Activated CD4-positive, alpha-beta memory T cell treated with anti-CD3 and anti-CD28 coated beads for 36 hours (primary cell): ENCODE results near the gene PTPRE. TPM values are rescaled to one million over a fixed set of nuclear protein-coding genes. Genes with fewer than 3 reads are reported as not detected.
A peak's percentile ranks its signal among the peaks of the same experiment; 100 is the strongest.

Source experiments
- CTCF ChIA-PET: fragments of 350-600 bp; sonication (Branson Sonifier 250); formaldehyde crosslinking; loops from one replicate; lab custom pipeline; 2021; ENCODE audit warnings: antibody characterized with exemption, inconsistent platforms; lab: Charles Lee
- POLR2A ChIA-PET: fragments of 350-600 bp; sonication (Branson Sonifier 250); formaldehyde crosslinking; loops from one replicate; lab custom pipeline; 2021; ENCODE audit warnings: antibody characterized with exemption; lab: Charles Lee
- DNase-seq: peaks from one replicate; pipeline ENCODE4 v3.0.0-alpha.2; 2020
- H3K27ac Mint-ChIP-seq: one replicate; pipeline ENCODE4 v1.8.0; 2021; ENCODE audit warnings: mixed read lengths
- H3K27me3 Mint-ChIP-seq: one replicate; pipeline ENCODE4 v1.8.0; 2021; ENCODE audit warnings: mixed read lengths
- H3K36me3 Mint-ChIP-seq: one replicate; pipeline ENCODE4 v1.8.0; 2021; ENCODE audit warnings: mixed read lengths
- H3K4me1 Mint-ChIP-seq: one replicate; pipeline ENCODE4 v1.8.0; 2021; ENCODE audit warnings: low read depth, mixed read lengths
- H3K4me3 Mint-ChIP-seq: one replicate; pipeline ENCODE4 v1.8.0; 2021; ENCODE audit warnings: mild to moderate bottlenecking, mixed read lengths
- H3K9me3 Mint-ChIP-seq: one replicate; pipeline ENCODE4 v1.8.0; 2021; ENCODE audit warnings: mixed read lengths
- intact Hi-C: fragments of 100-400 bp; cut with micrococcal nuclease; formaldehyde crosslinking; loops from one replicate; pipeline ENCODE4 v1.15.1; 2023
- total RNA-seq, 2 experiments: library from RNA; stranded (reverse); gene quantifications; one replicate each; pipeline ENCODE4 v1.2.3, GENCODE V29; 2021

PTPRE gene
- total RNA-seq, 2 experiments from 2014 or later = 29.4 to 34.0 TPM

GRCh38 chr10:127886371-127887051 is 20.4 kb upstream of the PTPRE start:
- no peak for DNase-seq
- H3K27me3 Mint-ChIP-seq = peaks cover 4% of the 10 kb centered on the region
- no peaks in the 10 kb centered on the region for H3K4me1 Mint-ChIP-seq
- H3K4me3 Mint-ChIP-seq = no peak overlapping the region
- H3K9me3 Mint-ChIP-seq = no peaks in the 10 kb centered on the region
- POLR2A ChIA-PET = interaction anchor here (0.6 kb wide), 1 partner anchor 12 kb away, joined by 6 read pairs; no protein-coding TSS in a partner anchor
- intact Hi-C loops = no loop called here
- no peak overlapping the region for H3K27ac Mint-ChIP-seq
- CTCF ChIA-PET = interaction anchor here (0.6 kb wide), 1 partner anchor 33 kb away, joined by 3 read pairs; no protein-coding TSS in a partner anchor
- H3K36me3 Mint-ChIP-seq = no peaks in the 10 kb centered on the region

DNA sequence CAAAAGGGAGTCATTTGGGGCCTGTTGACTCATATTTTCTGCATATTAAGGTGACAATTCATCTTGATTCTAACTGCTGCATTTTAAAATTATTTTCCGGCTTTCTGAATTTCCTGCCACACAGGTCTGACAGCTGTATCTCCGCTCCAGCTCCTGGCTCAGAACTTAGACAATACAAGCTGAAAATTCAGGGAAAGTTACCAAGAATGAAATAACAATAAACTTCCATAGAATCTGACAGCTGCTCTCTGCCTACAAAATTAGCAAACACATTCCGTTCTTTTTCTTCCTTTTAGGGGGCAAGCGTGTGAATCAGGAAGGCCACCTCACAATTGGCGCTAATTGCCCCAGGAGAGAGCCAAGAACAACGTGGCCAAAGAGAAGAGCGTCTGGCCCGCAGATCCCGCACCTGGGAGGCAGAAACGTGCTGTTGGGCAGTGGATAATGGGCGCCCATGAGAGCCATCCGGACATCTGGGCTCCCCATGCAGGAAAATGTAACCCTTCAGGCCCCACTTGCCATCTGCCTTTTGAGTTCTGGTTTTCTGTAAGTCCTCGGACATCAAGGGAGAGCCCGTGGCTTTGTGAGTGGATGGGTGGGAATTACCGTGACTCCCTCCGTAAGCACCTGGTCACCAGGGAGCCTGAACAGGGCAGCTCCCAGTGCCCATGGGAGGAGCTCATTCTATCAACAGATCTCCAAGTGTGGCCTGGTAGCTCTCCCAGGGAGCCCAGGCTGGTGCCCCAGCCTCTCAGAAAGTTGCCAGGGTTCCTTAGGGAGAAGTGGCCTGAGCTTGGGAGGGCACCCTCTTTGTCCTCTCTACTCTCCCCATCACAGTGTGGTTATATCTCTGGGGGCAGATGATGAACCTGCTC is 19.1 kb upstream of the PTPRE start:
- Mint-ChIP-seq H3K27ac (no peak overlapping the region), H3K4me3 (no peak overlapping the region), H3K27me3 (peaks cover 4% of the 10 kb centered on the region), H3K9me3 (no peaks in the 10 kb centered on the region), H3K36me3 (no peaks in the 10 kb centered on the region), H3K4me1 (no peaks in the 10 kb centered on the region)
- peak; percentile 6 for DNase-seq
- intact Hi-C loops = no loop called here
- CTCF ChIA-PET = no interaction called here
- POLR2A ChIA-PET = no interaction called here

DNA sequence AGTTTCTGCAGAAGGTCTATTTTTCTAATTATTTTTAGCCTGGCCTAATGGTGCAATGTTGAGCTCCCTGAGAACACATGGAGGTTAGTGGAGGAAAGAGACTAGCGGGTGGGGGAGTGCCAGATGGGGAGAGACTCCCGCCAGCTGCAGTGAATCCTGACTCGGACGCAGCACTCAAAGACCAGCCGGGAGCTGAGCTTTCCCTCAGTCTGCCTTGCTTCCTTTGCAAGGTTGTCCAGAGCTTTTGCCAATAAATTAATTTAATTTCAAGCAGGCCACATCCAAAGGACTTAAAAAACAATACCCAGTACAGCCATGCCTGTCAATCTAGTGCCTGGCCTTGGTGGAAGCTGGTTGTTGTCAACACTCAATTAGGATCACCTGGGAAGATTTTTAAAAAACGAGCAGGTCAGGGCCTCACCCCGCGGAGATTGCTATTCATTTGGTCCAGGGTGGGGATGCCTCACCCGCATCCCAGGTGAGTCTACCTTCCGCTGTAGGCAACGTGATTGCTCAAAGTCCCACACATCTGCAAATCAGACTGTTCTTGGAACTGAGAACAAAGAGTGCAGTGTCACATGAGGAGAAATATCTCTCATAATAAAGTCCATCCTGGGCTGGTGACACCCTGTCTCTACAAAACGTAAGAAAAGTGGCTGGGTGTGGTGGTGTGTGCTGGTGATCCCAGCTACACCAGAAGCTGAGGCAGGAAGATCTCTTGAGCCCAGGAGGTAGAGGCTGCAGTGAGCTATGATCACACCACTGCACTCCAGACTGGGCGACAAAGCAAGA is 18.2 kb upstream of the PTPRE start:
- CTCF ChIA-PET = no interaction called here
- no peaks in the 10 kb centered on the region for H3K4me1 Mint-ChIP-seq
- no peaks in the 10 kb centered on the region for H3K36me3 Mint-ChIP-seq
- H3K4me3 Mint-ChIP-seq = no peak overlapping the region
- POLR2A ChIA-PET = no interaction called here
- no peaks in the 10 kb centered on the region for H3K9me3 Mint-ChIP-seq
- intact Hi-C loops = no loop called here
- no peak overlapping the region for H3K27ac Mint-ChIP-seq
- DNase-seq = peak; percentile 5
- peaks cover 6% of the 10 kb centered on the region for H3K27me3 Mint-ChIP-seq

DNA sequence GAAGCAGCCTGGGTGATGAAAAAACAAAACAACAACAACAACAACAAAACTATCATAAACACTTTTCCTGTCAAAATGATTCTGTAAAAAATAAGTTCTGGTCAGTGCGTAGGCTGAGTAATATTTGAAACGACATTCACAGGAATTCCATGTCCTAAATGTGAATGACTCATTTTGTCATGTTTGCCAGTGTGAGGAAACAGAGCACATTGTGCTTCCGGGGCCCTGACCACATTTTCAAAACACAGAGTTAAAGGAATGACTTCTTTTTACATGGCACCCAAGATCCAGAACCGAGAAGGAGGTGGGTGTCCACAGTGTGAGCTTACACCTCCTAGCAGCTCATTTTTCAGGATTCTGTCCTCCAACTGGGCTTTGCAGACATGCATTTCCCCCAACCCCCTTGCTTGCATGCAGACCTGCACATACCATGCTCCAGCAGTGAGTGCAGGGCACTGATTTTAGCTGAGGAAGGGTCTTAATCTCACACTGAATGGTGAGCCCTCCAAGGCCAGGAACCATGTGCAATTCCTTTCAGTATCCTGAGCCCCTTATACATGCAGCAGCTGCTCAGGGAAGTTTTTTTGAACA is 17.2 kb upstream of the PTPRE start:
- intact Hi-C loops = no loop called here
- H3K27me3 Mint-ChIP-seq = peaks cover 9% of the 10 kb centered on the region
- POLR2A ChIA-PET = no interaction called here
- H3K4me3 Mint-ChIP-seq = no peak overlapping the region
- H3K27ac Mint-ChIP-seq = no peak overlapping the region
- CTCF ChIA-PET = interaction anchor here (1.7 kb wide), 1 partner anchor 133 kb away, joined by 3 read pairs; no protein-coding TSS in a partner anchor
- H3K36me3 Mint-ChIP-seq = no peaks in the 10 kb centered on the region
- DNase-seq = no peak
- H3K9me3 Mint-ChIP-seq = no peaks in the 10 kb centered on the region
- H3K4me1 Mint-ChIP-seq = no peaks in the 10 kb centered on the region

GRCh38 chr10:127890216-127890615 is 16.7 kb upstream of the PTPRE start:
- DNase-seq = no peak
- Mint-ChIP-seq H3K4me3 (no peak overlapping the region), H3K36me3 (no peaks in the 10 kb centered on the region), H3K9me3 (no peaks in the 10 kb centered on the region), H3K27me3 (peaks cover 9% of the 10 kb centered on the region), H3K27ac (no peak overlapping the region), H3K4me1 (no peaks in the 10 kb centered on the region)
- intact Hi-C loops = no loop called here
- ChIA-PET POLR2A (no interaction called here), CTCF (interaction anchor here (1.7 kb wide), 1 partner anchor 133 kb away, joined by 3 read pairs; no protein-coding TSS in a partner anchor)

DNA sequence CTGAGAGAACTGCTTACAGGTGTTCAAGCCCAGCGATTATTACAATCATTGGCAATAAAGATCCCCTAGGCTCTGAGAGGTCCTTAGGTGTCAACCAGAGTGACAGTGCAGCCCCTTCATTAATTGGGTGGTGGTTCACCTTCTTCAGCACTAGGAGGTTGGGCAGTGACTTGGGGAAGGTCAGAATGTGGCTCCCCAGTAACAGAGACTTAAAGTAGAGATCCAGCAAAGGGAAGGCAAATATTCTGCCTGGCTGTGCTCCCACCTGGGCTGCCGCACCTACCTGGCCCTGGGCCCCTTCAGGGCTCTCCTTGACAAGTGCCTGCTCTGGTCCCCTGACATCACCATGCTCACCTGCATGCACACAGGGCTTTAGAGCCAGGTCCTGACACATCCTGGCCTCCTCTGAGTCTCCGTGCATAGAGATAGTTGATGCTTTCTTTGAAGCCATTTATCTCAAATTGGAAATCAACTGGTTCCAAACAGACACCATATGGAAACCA is 16.0 kb upstream of the PTPRE start:
- Mint-ChIP-seq H3K4me3 (no peak overlapping the region), H3K27me3 (peaks cover 9% of the 10 kb centered on the region), H3K4me1 (no peaks in the 10 kb centered on the region), H3K27ac (no peak overlapping the region), H3K36me3 (no peaks in the 10 kb centered on the region), H3K9me3 (no peaks in the 10 kb centered on the region)
- intact Hi-C loops = no loop called here
- CTCF ChIA-PET = interaction anchor here (1.7 kb wide), 1 partner anchor 134 kb away, joined by 3 read pairs; no protein-coding TSS in a partner anchor
- POLR2A ChIA-PET = no interaction called here
- DNase-seq = no peak

GRCh38 chr10:127892743-127893142 is 14.2 kb upstream of the PTPRE start, which contains the start of gene CLRN3:
CLRN3 (minus strand) TSS chr10:127892941; CDS start chr10:127892784, 157 bp downstream.
- CTCF ChIA-PET = interaction anchor here (1.1 kb wide), 1 partner anchor 14 kb away, joined by 3 read pairs; no protein-coding TSS in a partner anchor
- Mint-ChIP-seq H3K4me1 (no peaks in the 10 kb centered on the region), H3K4me3 (no peak within 1 kb of the TSS), H3K27ac (no peak within 1 kb of the TSS), H3K9me3 (peaks cover 3% of the 10 kb centered on the region), H3K27me3 (peaks cover 6% of the 10 kb centered on the region), H3K36me3 (no peaks in the 10 kb centered on the region)
- no peak for DNase-seq
- POLR2A ChIA-PET = no interaction called here
- intact Hi-C loops = no loop called here

GRCh38 chr10:127894146-127894545 is 12.8 kb upstream of the PTPRE start:
- intact Hi-C loops = no loop called here
- Mint-ChIP-seq H3K36me3 (no peaks in the 10 kb centered on the region), H3K4me1 (no peaks in the 10 kb centered on the region), H3K9me3 (peaks cover 5% of the 10 kb centered on the region), H3K27me3 (peaks cover 10% of the 10 kb centered on the region), H3K27ac (no peak overlapping the region), H3K4me3 (no peak overlapping the region)
- no peak for DNase-seq
- CTCF ChIA-PET = no interaction called here
- POLR2A ChIA-PET = no interaction called here

DNA sequence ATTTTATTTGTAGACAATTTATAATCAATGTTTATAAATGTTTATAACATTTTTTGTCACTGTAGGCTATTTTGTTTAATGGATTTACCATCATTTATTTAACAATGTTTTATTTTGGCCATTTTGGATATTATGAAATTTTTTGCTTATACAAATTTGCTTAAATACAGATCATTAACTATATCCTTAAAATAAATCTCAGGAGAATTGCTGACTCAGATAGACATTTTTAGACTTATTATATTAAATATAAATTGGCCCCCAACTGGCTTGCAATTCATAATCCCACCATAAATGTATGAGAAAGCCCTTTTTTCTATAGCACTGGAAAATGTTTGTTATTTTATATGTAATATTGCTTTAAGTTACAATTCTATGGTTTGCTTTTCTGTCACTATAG is 10.3 kb upstream of the PTPRE start:
- CTCF ChIA-PET = no interaction called here
- POLR2A ChIA-PET = no interaction called here
- no peaks in the 10 kb centered on the region for H3K4me1 Mint-ChIP-seq
- H3K27ac Mint-ChIP-seq = no peak overlapping the region
- peaks cover 5% of the 10 kb centered on the region for H3K9me3 Mint-ChIP-seq
- DNase-seq = no peak
- no peak overlapping the region for H3K4me3 Mint-ChIP-seq
- no peaks in the 10 kb centered on the region for H3K36me3 Mint-ChIP-seq
- intact Hi-C loops = no loop called here
- peaks cover 19% of the 10 kb centered on the region for H3K27me3 Mint-ChIP-seq

DNA sequence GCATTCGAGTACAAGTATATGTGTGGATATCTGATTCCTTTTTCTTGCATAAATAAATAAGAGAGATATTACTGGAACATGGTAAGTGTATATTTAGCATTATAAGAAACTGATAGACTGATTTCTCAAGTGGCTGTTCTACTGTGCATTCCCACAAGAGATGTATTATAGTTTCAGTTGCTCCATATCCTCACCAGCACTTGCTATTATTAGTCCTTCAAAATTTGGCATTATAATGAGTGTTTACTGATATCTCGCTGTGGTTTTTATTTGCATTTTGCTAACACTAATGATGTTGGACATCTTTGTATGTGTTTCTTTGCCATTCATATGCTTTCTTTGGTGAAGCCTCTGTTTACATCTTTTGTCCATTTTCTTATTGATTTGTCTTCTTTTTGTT is 9.7 kb upstream of the PTPRE start:
- Mint-ChIP-seq H3K27me3 (peaks cover 19% of the 10 kb centered on the region), H3K9me3 (peaks cover 5% of the 10 kb centered on the region), H3K36me3 (no peaks in the 10 kb centered on the region), H3K4me1 (no peaks in the 10 kb centered on the region), H3K4me3 (no peak overlapping the region), H3K27ac (no peak overlapping the region)
- intact Hi-C loops = no loop called here
- DNase-seq = no peak
- ChIA-PET CTCF (no interaction called here), POLR2A (no interaction called here)

DNA sequence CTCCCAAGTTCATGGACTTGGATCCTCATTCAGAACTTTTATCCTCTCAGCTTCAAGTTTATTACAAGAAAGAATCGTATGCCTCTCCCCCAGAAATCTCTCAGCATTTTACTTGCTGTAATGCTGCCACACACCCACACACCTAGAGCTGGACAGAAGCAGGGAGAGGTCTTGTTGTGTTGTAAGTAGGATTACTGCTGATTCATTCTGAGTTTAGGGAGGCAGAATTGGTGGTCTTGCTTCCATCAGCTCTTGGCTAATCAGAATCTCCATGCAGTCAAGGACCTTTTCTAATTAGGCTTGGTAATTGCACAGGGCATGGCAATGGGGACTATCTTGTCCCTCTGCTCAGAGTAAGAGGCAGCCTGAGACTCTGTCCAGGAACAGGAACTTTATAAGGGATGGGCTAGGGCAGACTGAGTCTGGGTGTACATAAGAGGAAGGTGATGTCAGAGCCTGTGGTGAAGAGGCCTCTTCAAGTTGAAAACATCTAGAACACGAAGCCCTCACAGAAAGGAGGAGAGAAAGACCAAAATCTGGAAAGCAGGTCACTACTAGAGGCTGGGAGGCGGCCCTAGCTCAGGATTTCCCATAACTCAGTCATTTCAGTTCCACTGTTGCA is 7.0 kb upstream of the PTPRE start:
- H3K4me3 Mint-ChIP-seq = no peak overlapping the region
- ChIA-PET CTCF (interaction anchor here (1.6 kb wide), 1 partner anchor 111 kb away, joined by 4 read pairs; no protein-coding TSS in a partner anchor), POLR2A (no interaction called here)
- no peaks in the 10 kb centered on the region for H3K4me1 Mint-ChIP-seq
- DNase-seq = no peak
- H3K36me3 Mint-ChIP-seq = no peaks in the 10 kb centered on the region
- peaks cover 16% of the 10 kb centered on the region for H3K27me3 Mint-ChIP-seq
- H3K9me3 Mint-ChIP-seq = peaks cover 5% of the 10 kb centered on the region
- H3K27ac Mint-ChIP-seq = no peak overlapping the region
- intact Hi-C loops = no loop called here
